OCI-M2 (cell line): ENCODE measurements around the gene C14orf93.

ENCODE experiments used
- DNase-seq: peaks from one replicate; lab custom pipeline; 2025; ENCODE audit not compliant: unreplicated experiment; lab: John Stamatoyannopoulos, UW

C14orf93 gene

GRCh38 chr14:23009939-23010726 lies at the start of gene C14orf93:
TSS of gene C14orf93 (minus strand) at chr14:23010143. CDS start at chr14:22999023, 11,120 bp downstream.
- DNase-seq: no peak

- no peak for DNase-seq
These were observed 48.9 kb upstream of the C14orf93 start for GRCh38 chr14:23058654-23059504.

- no peak for DNase-seq
These were observed 48.1 kb upstream of the C14orf93 start for GRCh38 chr14:23057757-23058653.

- no peak for DNase-seq
These were observed 47.2 kb upstream of the C14orf93 start, which contains the start of gene CDH24 for GRCh38 chr14:23056956-23057756. TSS of gene CDH24 (minus strand) at chr14:23057520. CDS start at chr14:23055733, 1,787 bp downstream.

- no peak for DNase-seq
These were observed 46.4 kb upstream of the C14orf93 start for GRCh38 chr14:23056145-23056955.

- no peak for DNase-seq
These were observed 45.7 kb upstream of the C14orf93 start for GRCh38 chr14:23055621-23056144.

- no peak for DNase-seq
These were observed 45.2 kb upstream of the C14orf93 start for GRCh38 chr14:23055147-23055550.

GRCh38 chr14:23054000-23054811 lies 44.3 kb upstream of the C14orf93 start:
- DNase-seq: no peak

- no peak for DNase-seq
These were observed 43.5 kb upstream of the C14orf93 start for GRCh38 chr14:23053426-23053825.

- no peak for DNase-seq
These were observed 42.7 kb upstream of the C14orf93 start for GRCh38 chr14:23052671-23053070.

GRCh38 chr14:23052182-23052623 lies 42.3 kb upstream of the C14orf93 start:
- no peak for DNase-seq

GRCh38 chr14:23051141-23052057 lies 41.5 kb upstream of the C14orf93 start:
- DNase-seq: no peak

GRCh38 chr14:23049011-23049410 lies 39.1 kb upstream of the C14orf93 start:
- no peak for DNase-seq

GRCh38 chr14:23047751-23048693 lies 38.1 kb upstream of the C14orf93 start:
- no peak for DNase-seq

- DNase-seq: no peak
These were observed 37.2 kb upstream of the C14orf93 start for GRCh38 chr14:23047034-23047634.
